Gastroesophageal sphincter (tissue), 4 donors: ENCODE data around the gene SLC40A1. TPM values are rescaled to one million over a fixed set of nuclear protein-coding genes. Genes with fewer than 3 reads are reported as not detected.

Experiments
- ATAC-seq: fragments of 150-250 bp; one replicate; pipeline ENCODE4 v1.9.1; 2016; ENCODE audit warnings: mild to moderate bottlenecking, moderate library complexity
- H3K27ac ChIP-seq, 4 donors: fragments of 200-600 bp; sonication (generic) in 3 of 4; 1 replicate in 3 of 4; 2 replicates in 1 of 4; pipeline ENCODE4 v1.5.1; 2016 to 2019
- H3K27me3 ChIP-seq: fragments of 200-600 bp; sonication (generic); one replicate; pipeline ENCODE4 v1.5.1; 2019
- H3K36me3 ChIP-seq, 2 donors: fragments of 200-600 bp; sonication (generic); one replicate each; pipeline ENCODE4 v1.5.1; 2019; ENCODE audit warnings: control low read depth in 1 of 2
- H3K4me1 ChIP-seq, 3 donors: fragments of 200-600 bp; sonication (generic); 1 replicate in 2 of 3; 2 replicates in 1 of 3; pipeline ENCODE4 v1.5.1; 2016 to 2019; ENCODE audit warnings: control low read depth in 2 of 3
- H3K4me3 ChIP-seq, 2 donors: fragments of 200-600 bp; sonication (generic); one replicate each; pipeline ENCODE4 v1.5.1; 2019; ENCODE audit warnings: mild to moderate bottlenecking in 1 of 2, moderate library complexity in 1 of 2
- H3K9me3 ChIP-seq, 3 donors: fragments of 200-600 bp; sonication (generic); one replicate each; pipeline ENCODE4 v1.5.1; 2017 to 2019; ENCODE audit warnings: control low read depth in 2 of 3
- CTCF ChIP-seq, 4 experiments: fragments of 200-600 bp in 2 of 4; fragments of 450-650 bp in 2 of 4; sonication (generic) in 1 of 4; IDR thresholded peaks; one replicate each; pipeline ENCODE4 v1.5.1; 2017 to 2019; ENCODE audit warnings: antibody characterized with exemption in 4 of 4, mild to moderate bottlenecking in 2 of 4, moderate library complexity in 2 of 4
- EP300 ChIP-seq: sonication (generic); formaldehyde crosslinking; IDR thresholded peaks from one replicate; pipeline ENCODE4 v1.6.1; 2017; ENCODE audit warnings: antibody characterized with exemption, mild to moderate bottlenecking
- POLR2A ChIP-seq, 2 donors: fragments of 450-650 bp; IDR thresholded peaks; one replicate each; pipeline ENCODE4 v1.6.1; 2017; ENCODE audit warnings: antibody characterized with exemption in 2 of 2, mild to moderate bottlenecking in 2 of 2, moderate library complexity in 1 of 2
- POLR2AphosphoS5 ChIP-seq: sonication (generic); formaldehyde crosslinking; IDR thresholded peaks from one replicate; pipeline ENCODE4 v1.6.1; 2017; ENCODE audit warnings: antibody characterized with exemption
- WGBS, 2 donors: methylation state at CpG; one replicate each; pipeline ENCODE4 v1.1.5; 2018; ENCODE audit warnings: low coverage in 1 of 2; 5-methylcytosine and 5-hydroxymethylcytosine counted together
- total RNA-seq, 4 donors: library from RNA; depleted of rRNA; stranded (reverse); fragments of >200 nt; gene quantifications; one replicate each; pipeline ENCODE4 v1.1.0, GENCODE V29; 2016

The SLC40A1 gene
- total RNA-seq, 4 donors from 2014 or later, result 32.1 to 96.3 (median 57.2) TPM

GRCh38 chr2:189614585-189614984 lies 34.0 kb upstream of the SLC40A1 start:
- WGBS, 2 donors, result 75 to 79% methylated on average over 4 of the region's 4 CpGs
- no peaks in the 10 kb centered on the region for H3K9me3 ChIP-seq
- no peaks in the 10 kb centered on the region for H3K36me3 ChIP-seq
- H3K4me3 ChIP-seq, result no peak overlapping the region
- ATAC-seq, result no peak
- peaks cover 0 to 17% (median 0%) of the 10 kb centered on the region in 3 donors for H3K4me1 ChIP-seq
- TF ChIP-seq CTCF (IDR thresholded peaks at IDR 0.05) (no peak), POLR2A (IDR thresholded peaks at IDR 0.05) (no peak), EP300 (no peak), POLR2AphosphoS5 (no peak)
- H3K27me3 ChIP-seq, result no peaks in the 10 kb centered on the region
- no peak overlapping the region for H3K27ac ChIP-seq

GRCh38 chr2:189613650-189614420 lies 33.2 kb upstream of the SLC40A1 start:
- no peaks in the 10 kb centered on the region for H3K36me3 ChIP-seq
- WGBS, 2 donors, result 36% methylated on average over 1 to 2 of the region's 2 CpGs
- TF ChIP-seq CTCF (IDR thresholded peaks at IDR 0.05) (no peak), EP300 (no peak), POLR2A (IDR thresholded peaks at IDR 0.05) (no peak)
- no peaks in the 10 kb centered on the region for H3K27me3 ChIP-seq
- peaks cover 0 to 17% (median 0%) of the 10 kb centered on the region in 3 donors for H3K4me1 ChIP-seq
- no peak overlapping the region for H3K4me3 ChIP-seq
- H3K27ac ChIP-seq, result peak overlapping the region in 1 of 4 donors; percentile 26
- no peaks in the 10 kb centered on the region for H3K9me3 ChIP-seq
- no peak for ATAC-seq

GRCh38 chr2:189613077-189613636 lies 32.6 kb upstream of the SLC40A1 start:
- Histone ChIP-seq H3K4me1 (peaks cover 0 to 17% (median 0%) of the 10 kb centered on the region in 3 donors), H3K27ac (peak overlapping the region in 2 of 4 donors; percentile 26 to 29), H3K27me3 (no peaks in the 10 kb centered on the region), H3K9me3 (no peaks in the 10 kb centered on the region), H3K4me3 (peak overlapping the region; percentile 17 to 22), H3K36me3 (no peaks in the 10 kb centered on the region)
- ATAC-seq, result peak; percentile 68
- TF ChIP-seq EP300 (no peak), POLR2AphosphoS5 (no peak), POLR2A (IDR thresholded peaks at IDR 0.05) (no peak), CTCF (IDR thresholded peaks at IDR 0.05) (no peak)
- 7 to 26% methylated on average over 5 to 6 of the region's 6 CpGs for WGBS, 2 donors

- no peak for TF ChIP-seq POLR2A (IDR thresholded peaks at IDR 0.05)
- TF ChIP-seq EP300, result no peak
- TF ChIP-seq CTCF (IDR thresholded peaks at IDR 0.05), result no peak
- no peak for TF ChIP-seq POLR2AphosphoS5
- H3K27ac ChIP-seq, result no peak overlapping the region
- no peaks in the 10 kb centered on the region for H3K9me3 ChIP-seq
- no peak for ATAC-seq
- no peaks in the 10 kb centered on the region for H3K27me3 ChIP-seq
- 73% methylated on average over 2 of the region's 2 CpGs for WGBS, 2 donors
- no peaks in the 10 kb centered on the region for H3K36me3 ChIP-seq
- no peak overlapping the region for H3K4me3 ChIP-seq
- H3K4me1 ChIP-seq, result peaks cover 0 to 17% (median 0%) of the 10 kb centered on the region in 3 donors
These were observed 30.1 kb upstream of the SLC40A1 start for GRCh38 chr2:189610700-189611099.

GRCh38 chr2:189609853-189610252 lies 29.3 kb upstream of the SLC40A1 start:
- H3K9me3 ChIP-seq, result no peaks in the 10 kb centered on the region
- ATAC-seq, result no peak
- no peaks in the 10 kb centered on the region for H3K36me3 ChIP-seq
- H3K27ac ChIP-seq, result no peak overlapping the region
- H3K27me3 ChIP-seq, result no peaks in the 10 kb centered on the region
- no peak overlapping the region for H3K4me3 ChIP-seq
- 91 to 100% methylated on average over 1 of the region's 1 CpG for WGBS, 2 donors
- H3K4me1 ChIP-seq, result peaks cover 0 to 17% (median 0%) of the 10 kb centered on the region in 3 donors
- TF ChIP-seq EP300 (no peak), POLR2A (IDR thresholded peaks at IDR 0.05) (no peak), POLR2AphosphoS5 (no peak), CTCF (IDR thresholded peaks at IDR 0.05) (no peak)
